Myocyte (in vitro differentiated cells): ENCODE measurements around the gene GNPTG. TPM values are rescaled to one million over a fixed set of nuclear protein-coding genes. Genes with fewer than 3 reads are reported as not detected.

ENCODE experiments used
- DNase-seq: peaks from one replicate; pipeline ENCODE4 v3.0.0-alpha.2; 2012; ENCODE audit warnings: low read depth
- total RNA-seq: library from RNA; depleted of rRNA; stranded (reverse); fragments of >200 nt; gene quantifications from 2 replicates; pipeline ENCODE4 v1.2.3, GENCODE V29; 2014

Gene GNPTG
- total RNA-seq, 1 donor from 2014 or later: 57.0 TPM

- DNase-seq: no peak
Observed at GRCh38 chr16:1346422-1347285, 5.1 kb upstream of the GNPTG start.

GRCh38 chr16:1347286-1347855, 4.4 kb upstream of the GNPTG start:
- DNase-seq: no peak

- DNase-seq: no peak
Observed at GRCh38 chr16:1347962-1348361, 3.8 kb upstream of the GNPTG start.

- DNase-seq: no peak
Observed at GRCh38 chr16:1348441-1348840, 3.3 kb upstream of the GNPTG start.

GRCh38 chr16:1348926-1349325, 2.8 kb upstream of the GNPTG start:
- DNase-seq: no peak

GRCh38 chr16:1349351-1349750, 2.4 kb upstream of the GNPTG start:
- no peak for DNase-seq

- no peak for DNase-seq
Observed at GRCh38 chr16:1349951-1350350, 1.8 kb upstream of the GNPTG start.

- no peak for DNase-seq
Observed at GRCh38 chr16:1350691-1351090, 1.0 kb upstream of the GNPTG start.

GRCh38 chr16:1351215-1351581, 533 bp upstream of the GNPTG start:
- DNase-seq: no peak

GRCh38 chr16:1354815-1355540, 3.2 kb downstream of the GNPTG start:
- no peak for DNase-seq

- no peak for DNase-seq
Observed at GRCh38 chr16:1355591-1355990, 3.9 kb downstream of the GNPTG start.

- no peak for DNase-seq
Observed at GRCh38 chr16:1356061-1356900, 4.5 kb downstream of the GNPTG start.

- no peak for DNase-seq
Observed at GRCh38 chr16:1357906-1358566, 6.3 kb downstream of the GNPTG start.

GRCh38 chr16:1361685-1362360, 10.1 kb downstream of the GNPTG start:
- no peak for DNase-seq

GRCh38 chr16:1362807-1363206, 11.1 kb downstream of the GNPTG start:
- DNase-seq: no peak

GRCh38 chr16:1363501-1364041, 11.8 kb downstream of the GNPTG start:
- peak; percentile 84 for DNase-seq

GRCh38 chr16:1364510-1364909, 12.8 kb downstream of the GNPTG start:
- no peak for DNase-seq

- DNase-seq: no peak
Observed at GRCh38 chr16:1366060-1366711, 14.5 kb downstream of the GNPTG start.

- DNase-seq: no peak
Observed at GRCh38 chr16:1366712-1367299, 15.1 kb downstream of the GNPTG start.
